IMR-90 (cell line): ENCODE measurements around the gene CHIT1.

ENCODE experiments used
- CEBPB ChIP-seq: IDR thresholded peaks from 2 replicates; pipeline ENCODE4 v1.6.1; 2012; ENCODE audit warnings: low read depth, low read length, improper control_type of control experiment
- CHD1 ChIP-seq: IDR thresholded peaks from 2 replicates; pipeline ENCODE4 v1.6.1; 2012; ENCODE audit warnings: low read depth, low read length, improper control_type of control experiment
- CTCF ChIP-seq: conservative IDR thresholded peaks from 2 replicates; pipeline ENCODE4 v1.5.1; 2012; ENCODE audit warnings: mild to moderate bottlenecking, low read depth, low read length, improper control_type of control experiment
- ELK1 ChIP-seq: fragments of 150-350 bp; IDR thresholded peaks from 2 replicates; pipeline ENCODE4 v1.6.1; 2016; ENCODE audit warnings: low read depth, mild to moderate bottlenecking, low read length, moderate library complexity, borderline replicate concordance
- FOS ChIP-seq: fragments of 150-350 bp; IDR thresholded peaks from 2 replicates; pipeline ENCODE4 v1.6.1; 2016; ENCODE audit warnings: low read depth, low read length
- MAFK ChIP-seq: IDR thresholded peaks from 2 replicates; pipeline ENCODE4 v1.6.1; 2012; ENCODE audit warnings: low read depth, low read length, improper control_type of control experiment
- MXI1 ChIP-seq: IDR thresholded peaks from 2 replicates; pipeline ENCODE4 v1.6.1; 2012; ENCODE audit warnings: low read depth, mild to moderate bottlenecking, low read length, moderate library complexity, borderline replicate concordance
- NFE2L2 ChIP-seq: fragments of 150-350 bp; IDR thresholded peaks from 2 replicates; pipeline ENCODE4 v1.6.1; 2016; ENCODE audit warnings: low read depth, mild to moderate bottlenecking, low read length
- POLR2A ChIP-seq: IDR thresholded peaks from 2 replicates; pipeline ENCODE4 v1.6.1; 2012; ENCODE audit warnings: mild to moderate bottlenecking, low read depth, low read length
- RAD21 ChIP-seq: IDR thresholded peaks from 2 replicates; pipeline ENCODE4 v1.6.1; 2012; ENCODE audit warnings: low read length, improper control_type of control experiment
- RCOR1 ChIP-seq: IDR thresholded peaks from 2 replicates; pipeline ENCODE4 v1.6.1; 2012; ENCODE audit warnings: mild to moderate bottlenecking, low read length, improper control_type of control experiment; ENCODE audit not compliant: insufficient replicate concordance
- RFX5 ChIP-seq: IDR thresholded peaks from 2 replicates; pipeline ENCODE4 v1.8.0; 2012; ENCODE audit warnings: low read depth, mild to moderate bottlenecking, low read length, moderate library complexity

- no peak for TF ChIP-seq ELK1
- TF ChIP-seq POLR2A: no peak
- no peak for TF ChIP-seq CTCF
- TF ChIP-seq RAD21: no peak
- no peak for TF ChIP-seq RFX5
- TF ChIP-seq MAFK: no peak
- TF ChIP-seq MXI1: no peak
- TF ChIP-seq NFE2L2: no peak
- no peak for TF ChIP-seq RCOR1
- no peak for TF ChIP-seq CHD1
- no peak for TF ChIP-seq FOS
- no peak for TF ChIP-seq CEBPB
Measured at GRCh38 chr1:203244776-203245175, 15.3 kb upstream of the CHIT1 start.
